ENCODE measurements around the gene LHFPL3. TPM values are rescaled to one million over a fixed set of nuclear protein-coding genes. Genes with fewer than 3 reads are reported as not detected.

LHFPL3 gene
- total and polyA plus RNA-seq, 9 of the 15 experiments (the other 6 are each of a cell fraction or from before 2014, with no cell fraction given), result 0.21 to 0.52 TPM; not detected in 7

DNA sequence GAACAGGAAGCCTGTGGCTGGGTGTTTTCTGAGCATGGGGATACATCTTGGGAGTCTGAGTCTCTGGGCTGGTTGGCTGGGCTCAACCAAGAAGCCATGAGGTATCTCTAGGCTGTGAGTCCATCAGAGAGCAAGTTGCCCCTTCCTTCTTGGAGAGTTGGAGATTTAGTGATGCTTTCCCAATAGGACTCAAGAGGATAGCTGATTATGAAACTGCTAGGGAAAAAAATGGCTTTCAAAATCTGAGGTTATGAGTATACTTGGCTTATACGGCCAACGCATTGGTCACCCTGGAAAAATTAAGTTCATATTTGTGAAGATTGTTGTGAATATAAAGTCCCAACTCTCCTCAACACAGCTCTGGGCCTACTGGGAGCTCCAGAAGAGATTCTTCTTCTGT lies 522.9 kb downstream of the LHFPL3 start:
- Histone ChIP-seq H3K9ac (ENCODE audit: insufficient read depth in 1 of 2, low read depth in 2 of 2, low read length in 2 of 2) (no peak overlapping the region), H3K4me3 (no peak overlapping the region), H3K27ac (ENCODE audit: extremely low read depth, low read depth, low read length) (no peak overlapping the region), H3K9me3 (replicated peaks; ENCODE audit: control insufficient read depth, insufficient read depth, low read depth, low read length) (no peaks in the 10 kb centered on the region), H3K36me3 (ENCODE audit: control insufficient read depth, insufficient read depth, low read length) (no peaks in the 10 kb centered on the region), H3K4me2 (ENCODE audit: insufficient read depth, low read length) (no peak overlapping the region), H3K79me2 (ENCODE audit: control insufficient read depth, insufficient read depth, low read length) (no peaks in the 10 kb centered on the region), H3K27me3 (ENCODE audit: control insufficient read depth in 2 of 2, insufficient read depth in 2 of 2, low read length in 2 of 2) (peaks cover 11 to 17% of the 10 kb centered on the region in 2 experiments; a peak in 4 of 5 replicates), H3K4me1 (replicated peaks in 1 of 2; ENCODE audit: control insufficient read depth in 2 of 2, insufficient read depth in 2 of 2, low read length in 2 of 2) (no peaks in the 10 kb centered on the region), H2AFZ (ENCODE audit: low read depth, low read length) (no peak overlapping the region), H3K9me1 (ENCODE audit: control insufficient read depth, insufficient read depth, low read length) (no peaks in the 10 kb centered on the region), H4K20me1 (replicated peaks; ENCODE audit: control insufficient read depth, insufficient read depth, low read length) (no peaks in the 10 kb centered on the region; the same call in 1 of the 2 replicates)
- intact Hi-C loops (cut with micrococcal nuclease), result no loop called here
- in situ Hi-C loops (cut with MboI), result no loop called here
- FAIRE-seq, result no peak
- no TSS peak for BruUV-seq (replicated peaks)
- no peak for ATAC-seq
- CTCF ChIA-PET (ENCODE audit: low intra/inter-chr PET ratio), result no interaction called here
- DNase-seq (ENCODE audit: extremely low read depth in 1 of 4, low spot score in 3 of 4), result no peak
- TF ChIP-seq NEUROD1 (IDR thresholded peaks at IDR 0.05; ENCODE audit: borderline replicate concordance, low read depth, low read length, partially characterized antibody), result no peak
- TF ChIP-seq FOXA1 (IDR thresholded peaks at IDR 0.05; ENCODE audit: borderline replicate concordance), result no peak
- no peak for TF ChIP-seq NRF1 (conservative IDR thresholded peaks at IDR 0.05 in 1 of 2, IDR thresholded peaks at IDR 0.05 in 1 of 2)
- no peak for TF ChIP-seq NR3C1 (CRISPR knock-in tag; IDR thresholded peaks at IDR 0.05)
- TF ChIP-seq ELF1 (tag; IDR thresholded peaks at IDR 0.05), result no peak
- TF ChIP-seq ZBTB8A (IDR thresholded peaks at IDR 0.05; ENCODE audit: partially characterized antibody), result no peak
- TF ChIP-seq ZNF561 (CRISPR knock-in tag; conservative IDR thresholded peaks at IDR 0.05), result no peak
- POLR2A ChIA-PET, result interaction anchor here (1.3 kb wide), 1 partner anchor 10 kb away, joined by 4 read pairs; no protein-coding TSS in a partner anchor
- 4% methylated on average over 2 of the region's 2 CpGs for WGBS (ENCODE audit: insufficient coverage, low coverage, missing lambda C conversion rate)

Measured in K562 (cell line).